GM19455 (cell line): ENCODE data around the gene HNMT.
"Not testable (repeated sequence)": the region's sequence is repeated elsewhere in the genome, so short reads cannot be mapped to it uniquely, and the experiment has no call there.

Source experiments
- ATAC-seq: cut with Tn5 transposase; IDR thresholded peaks from one replicate; pipeline ENCODE4 v1.9.1; 2021; ENCODE audit not compliant: unreplicated experiment

The HNMT gene

DNA sequence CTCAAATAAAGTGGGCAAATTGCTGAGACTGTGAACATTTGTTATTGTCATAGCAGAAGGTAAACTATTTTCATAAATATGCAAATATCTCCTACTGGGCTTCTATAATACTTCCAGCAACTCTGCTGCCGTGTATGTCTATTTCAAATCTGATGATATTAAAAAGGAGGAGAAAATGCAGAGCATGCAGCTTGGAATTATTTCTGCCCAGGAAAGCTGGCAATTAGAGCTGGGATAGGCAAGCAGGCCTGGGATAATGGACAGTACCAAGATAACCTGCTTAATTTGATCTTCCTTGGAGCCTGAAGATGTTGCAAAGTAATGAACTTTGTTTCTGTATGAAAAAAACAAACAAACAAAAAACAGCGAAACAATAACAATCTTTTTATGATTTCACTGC lies 72.8 kb downstream of the HNMT start:
- ATAC-seq, result no peak

DNA sequence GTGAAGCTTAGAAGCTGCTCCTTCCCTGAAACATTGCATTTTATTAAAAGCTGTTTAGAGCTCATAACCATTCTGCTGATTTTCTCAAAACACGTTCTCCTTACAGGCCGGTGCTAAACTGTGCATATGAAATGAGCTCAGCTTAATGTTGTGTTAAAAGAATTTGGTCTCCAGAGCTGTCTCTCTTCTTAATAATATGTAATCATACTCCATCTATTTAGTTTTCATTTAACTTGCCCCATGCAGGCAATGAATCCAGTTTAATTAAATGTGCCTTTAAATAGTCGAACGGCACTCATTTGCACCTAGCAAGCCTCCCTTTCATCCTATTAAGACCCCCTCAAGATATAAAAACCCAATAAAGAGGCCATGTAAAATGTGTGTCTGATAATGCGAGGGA lies 76.3 kb downstream of the HNMT start:
- no peak for ATAC-seq

DNA sequence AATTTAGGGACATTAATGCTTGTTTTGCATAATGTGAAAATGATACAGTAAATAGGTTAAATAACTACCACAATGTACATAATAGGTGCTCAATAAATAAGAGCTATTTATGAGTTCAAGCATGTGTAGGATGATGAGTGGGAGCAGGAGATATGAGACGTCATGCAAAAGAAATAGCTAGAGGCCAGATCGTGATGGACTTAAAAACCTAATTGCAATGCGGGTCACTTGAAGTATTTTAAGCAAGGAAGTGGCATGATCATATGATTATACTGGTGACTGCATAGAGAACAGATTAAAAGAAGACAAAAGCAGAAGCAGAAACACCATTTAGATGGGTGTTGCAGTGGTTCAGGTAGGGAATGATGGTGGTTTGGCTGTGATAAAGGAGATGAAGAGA lies 78.0 kb downstream of the HNMT start:
- ATAC-seq, result no peak

DNA sequence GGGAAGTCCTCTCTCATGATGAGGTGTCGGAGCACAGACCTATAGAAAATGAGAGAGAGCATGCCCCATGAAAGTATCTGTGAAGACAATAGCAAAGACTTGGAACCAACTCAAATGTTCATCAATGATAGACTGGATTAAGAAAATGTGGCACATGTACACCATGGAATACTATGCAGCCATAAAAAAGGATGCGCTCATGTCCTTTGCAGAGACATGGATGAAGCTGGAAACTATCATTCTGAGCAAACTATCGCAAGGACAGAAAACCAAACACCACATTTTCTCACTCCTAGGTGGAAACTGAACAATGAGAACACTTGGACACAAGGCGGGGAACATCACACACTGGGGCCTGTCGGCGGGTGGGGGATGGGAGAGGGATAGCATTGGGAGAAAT lies 79.3 kb downstream of the HNMT start:
- not testable (repeated sequence) for ATAC-seq

DNA sequence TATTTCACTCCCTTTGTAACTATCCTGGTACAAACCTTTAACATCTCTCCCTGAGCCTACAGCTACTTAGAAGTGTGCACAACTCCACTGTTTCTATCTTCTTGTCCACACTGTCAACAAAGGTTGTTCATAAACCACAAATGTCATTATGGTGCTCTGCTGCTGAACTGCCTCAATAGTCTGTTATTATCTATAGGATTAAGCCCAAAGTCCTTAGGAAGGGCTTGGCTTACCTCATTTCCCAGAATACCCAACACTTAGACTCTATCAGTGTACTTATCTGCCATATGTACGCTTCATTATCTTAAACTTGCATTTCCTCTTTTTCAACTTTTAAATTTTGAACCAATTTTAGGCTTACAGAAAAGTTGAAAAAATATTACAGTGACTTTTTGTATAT lies 94.2 kb downstream of the HNMT start:
- no peak for ATAC-seq

DNA sequence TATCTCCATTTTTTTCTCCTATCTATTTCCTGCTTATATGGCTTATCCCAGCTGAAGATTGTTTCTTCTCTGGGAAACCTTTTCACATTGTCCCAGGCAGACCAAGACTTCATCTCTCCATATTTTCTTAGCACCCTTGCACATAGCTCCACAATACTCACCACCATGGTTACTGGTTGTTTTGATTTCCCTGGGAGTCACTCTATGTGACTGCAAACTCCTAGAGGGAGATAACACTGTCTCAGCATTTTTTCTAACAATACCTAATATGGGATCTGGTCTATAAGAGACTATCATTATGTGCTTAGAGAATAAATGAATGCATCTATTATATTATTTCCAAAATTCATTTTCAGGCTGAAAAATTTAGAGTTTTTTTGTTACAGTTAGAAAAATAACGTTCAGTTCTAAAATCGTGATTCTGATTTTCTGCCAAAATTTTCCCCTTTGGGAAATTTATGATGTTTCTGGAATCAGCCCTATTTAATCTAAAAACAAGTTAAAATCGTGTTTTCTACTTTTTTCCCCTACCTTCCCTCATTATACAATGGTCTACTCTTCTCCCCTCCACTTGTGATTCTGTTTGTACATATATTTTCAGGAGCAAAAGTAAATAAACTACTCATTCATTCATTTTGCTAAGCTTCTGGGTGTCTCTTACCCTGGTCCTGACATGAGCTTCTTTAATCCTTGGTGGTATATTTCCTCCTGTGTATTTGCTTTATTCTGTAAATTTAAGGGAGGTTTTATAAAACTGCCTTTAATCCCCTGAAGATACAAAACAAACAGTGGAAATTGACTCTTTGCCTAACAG lies 95.4 kb downstream of the HNMT start:
- ATAC-seq, result no peak

DNA sequence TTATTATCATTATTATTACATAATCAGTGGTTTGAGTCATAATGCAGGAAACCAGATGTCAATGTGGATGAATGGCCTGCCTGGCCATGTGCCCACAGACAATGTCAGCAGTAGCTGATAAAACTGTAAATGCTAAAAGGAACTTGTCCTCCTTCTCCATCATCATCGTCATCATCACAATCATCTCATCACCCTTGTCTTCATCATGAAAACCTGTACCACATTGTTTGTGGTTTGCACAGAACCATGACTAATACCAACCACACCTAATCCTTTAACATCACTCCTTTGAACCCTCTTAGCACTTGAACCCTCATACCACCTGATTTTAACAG lies 96.0 kb downstream of the HNMT start:
- no peak for ATAC-seq

DNA sequence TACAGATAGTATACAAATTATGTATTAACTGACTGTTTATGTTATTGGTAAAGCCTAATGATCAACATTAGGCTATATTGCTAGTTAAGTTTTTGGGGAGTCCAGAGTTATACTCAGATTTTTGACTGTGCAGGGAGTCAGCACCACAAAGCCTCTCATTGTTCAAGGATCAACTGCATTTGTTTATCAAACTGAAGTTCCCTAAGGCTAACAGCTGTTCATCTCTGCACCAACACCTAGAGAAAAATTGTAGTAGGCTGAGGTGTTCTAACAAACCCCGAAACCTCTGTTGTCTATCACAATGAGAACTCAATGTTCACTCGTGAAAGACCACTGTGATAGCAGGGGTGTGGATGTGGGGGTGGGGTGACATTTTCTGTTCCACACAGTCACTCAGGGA lies 97.7 kb downstream of the HNMT start:
- ATAC-seq, result no peak

DNA sequence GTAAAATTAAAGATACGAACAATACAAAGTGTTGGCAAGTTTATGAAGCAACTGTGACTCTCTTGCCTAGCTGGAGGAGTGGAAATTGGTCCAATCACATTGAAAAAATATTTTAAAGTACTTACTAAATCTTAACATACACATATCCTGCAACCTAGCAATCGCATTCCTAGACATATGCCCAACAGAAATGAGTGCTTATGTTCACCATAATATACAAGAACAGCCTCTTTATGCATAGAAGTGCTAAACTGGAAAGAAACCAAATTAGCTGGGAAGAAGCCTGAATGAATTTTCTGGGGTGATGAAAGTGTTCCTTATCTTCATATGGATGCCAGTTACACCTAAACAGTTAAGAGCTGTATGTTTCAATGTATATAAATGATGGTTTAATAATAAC lies 98.9 kb downstream of the HNMT start:
- ATAC-seq, result no peak
